GF-D8 (cell line): ENCODE measurements around the gene SNRNP35.
"Not testable (repeated sequence)": the region's sequence is repeated elsewhere in the genome, so short reads cannot be mapped to it uniquely, and the experiment has no call there.

Experiments used
- DNase-seq: peaks from one replicate; lab custom pipeline; 2025; lab: John Stamatoyannopoulos, UW

SNRNP35 gene, protein sequence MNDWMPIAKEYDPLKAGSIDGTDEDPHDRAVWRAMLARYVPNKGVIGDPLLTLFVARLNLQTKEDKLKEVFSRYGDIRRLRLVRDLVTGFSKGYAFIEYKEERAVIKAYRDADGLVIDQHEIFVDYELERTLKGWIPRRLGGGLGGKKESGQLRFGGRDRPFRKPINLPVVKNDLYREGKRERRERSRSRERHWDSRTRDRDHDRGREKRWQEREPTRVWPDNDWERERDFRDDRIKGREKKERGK

DNA sequence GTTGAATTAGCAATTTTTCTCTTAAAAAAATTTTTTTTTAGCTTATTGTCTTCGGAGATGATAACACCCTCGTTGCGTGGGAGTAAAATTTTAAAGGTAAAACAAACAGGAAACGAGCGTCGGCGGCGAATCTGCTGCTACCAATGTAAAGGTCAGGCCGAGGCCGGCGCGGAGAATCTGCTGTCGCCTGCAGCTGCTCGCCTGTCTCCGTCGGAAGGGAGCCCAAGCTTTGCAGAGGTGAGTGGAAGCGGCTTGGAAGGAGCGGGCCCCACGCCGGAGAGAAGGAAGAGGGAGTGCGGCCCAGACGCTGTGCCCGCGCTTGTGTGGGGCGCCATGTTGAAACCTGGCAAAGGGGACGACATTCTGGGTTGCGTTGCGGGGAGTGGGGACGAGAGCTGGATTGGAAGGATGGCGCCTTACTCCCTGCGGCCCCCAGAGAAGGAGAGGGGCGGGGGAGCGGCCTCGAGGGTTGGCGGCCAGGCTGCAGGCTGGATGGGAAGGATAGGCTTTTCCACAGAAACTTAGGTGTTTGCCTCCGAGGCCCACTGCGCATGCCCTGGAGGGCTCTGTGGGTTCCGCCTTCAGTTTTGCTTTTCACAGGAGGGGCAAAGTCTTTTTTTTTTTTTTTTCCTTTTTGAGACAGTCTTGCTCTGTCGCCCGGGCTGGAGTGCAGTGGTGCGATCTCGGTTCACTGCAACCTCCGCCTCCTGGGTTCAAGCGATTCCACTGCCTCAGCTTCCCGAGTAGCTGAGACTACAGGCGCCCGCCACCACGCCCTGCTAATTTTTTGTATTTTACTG lies at the start of gene SNRNP35:
Gene SNRNP35, plus strand, starts transcription at position 160 of the 800 bp plus-strand sequence. CDS start 7,402 bp downstream, outside the sequence.
- peak; percentile 65 for DNase-seq

GRCh38 chr12:123408619-123409018 lies 49.3 kb upstream of the SNRNP35 start:
- DNase-seq = not testable (repeated sequence)

- DNase-seq = not testable (repeated sequence)
Observed at GRCh38 chr12:123409284-123410040, 48.5 kb upstream of the SNRNP35 start.

- no peak for DNase-seq
Observed at GRCh38 chr12:123410041-123410412, 47.9 kb upstream of the SNRNP35 start.

- no peak for DNase-seq
Observed at GRCh38 chr12:123421314-123421713, 36.6 kb upstream of the SNRNP35 start.

DNA sequence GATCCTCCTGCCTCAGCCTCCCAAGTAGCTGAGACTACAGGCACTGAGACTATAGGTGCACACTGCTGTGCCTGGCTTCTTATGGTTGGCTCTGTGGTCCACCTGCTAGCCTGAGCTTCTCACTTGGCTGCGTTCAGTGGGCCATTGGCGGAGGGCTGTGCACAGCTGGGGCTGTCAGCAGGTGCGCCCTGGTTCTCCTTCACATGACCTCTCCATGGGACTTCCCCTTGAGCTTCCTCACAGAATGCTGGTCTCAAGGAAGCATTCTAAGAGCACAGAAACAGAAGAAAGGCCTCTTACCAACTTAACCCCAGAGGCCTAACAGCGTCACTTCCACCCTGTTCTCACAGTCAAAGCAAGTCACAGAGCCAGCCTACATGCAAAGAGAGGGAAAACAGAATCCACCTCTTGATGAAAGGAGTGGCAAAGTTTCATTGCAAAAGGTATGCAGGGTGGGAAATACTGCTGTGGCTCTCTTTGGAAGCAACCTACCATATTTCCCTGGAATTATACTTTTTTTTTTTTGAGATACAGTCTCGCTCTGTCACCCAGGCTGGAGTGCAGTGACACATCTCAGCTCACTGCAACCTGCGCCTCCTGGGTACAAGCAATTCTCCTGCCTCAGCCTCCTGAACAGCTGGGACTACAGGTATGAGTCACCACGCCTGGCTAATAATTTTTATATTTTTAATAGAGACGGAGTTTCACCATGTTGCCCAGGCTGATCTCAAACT lies 30.7 kb upstream of the SNRNP35 start:
- DNase-seq = no peak

GRCh38 chr12:123428591-123428990 lies 29.3 kb upstream of the SNRNP35 start:
- no peak for DNase-seq

DNA sequence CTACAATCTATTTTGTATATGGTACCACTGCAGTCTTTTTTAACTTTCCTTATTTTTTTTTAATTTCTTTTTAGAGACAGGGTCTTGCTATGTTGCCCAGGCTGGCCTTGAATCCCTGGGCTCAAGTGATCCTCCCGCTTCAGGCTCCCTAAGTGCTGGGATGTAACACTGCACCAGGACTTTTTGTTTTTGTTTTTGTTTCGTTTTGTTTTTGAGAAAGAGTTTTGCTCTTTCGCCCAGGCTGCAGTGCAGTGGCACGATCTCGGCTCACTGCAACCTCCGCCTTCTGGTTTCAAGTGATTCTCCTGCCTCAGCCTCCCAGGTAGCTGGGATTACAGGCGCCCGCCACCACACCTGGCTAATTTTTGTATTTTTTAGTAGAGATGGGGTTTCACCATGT lies 28.8 kb upstream of the SNRNP35 start:
- not testable (repeated sequence) for DNase-seq

- DNase-seq = peak; percentile 75
Observed at GRCh38 chr12:123431951-123432817, 25.8 kb upstream of the SNRNP35 start.

DNA sequence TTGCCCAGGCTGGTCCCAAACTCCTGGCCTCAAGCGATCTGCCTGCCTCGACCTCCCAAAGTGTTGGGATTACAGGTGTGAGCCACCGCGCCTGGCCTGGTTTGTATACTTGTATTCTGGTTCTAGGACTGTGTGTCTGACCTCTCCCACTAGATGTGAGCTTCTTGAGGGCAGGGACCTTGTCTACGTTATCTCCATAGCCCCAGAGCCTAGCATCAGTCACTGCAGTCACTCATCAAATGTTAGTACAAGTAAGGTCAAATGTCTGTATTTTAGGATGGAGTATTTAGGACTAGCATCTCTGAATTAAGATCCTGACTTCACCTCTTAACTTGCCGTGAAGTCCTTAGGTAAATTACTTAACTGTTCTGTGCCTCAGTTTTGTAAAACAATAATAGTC lies 24.3 kb upstream of the SNRNP35 start:
- DNase-seq = no peak

GRCh38 chr12:123435636-123436016 lies 22.3 kb upstream of the SNRNP35 start:
- DNase-seq = no peak

DNA sequence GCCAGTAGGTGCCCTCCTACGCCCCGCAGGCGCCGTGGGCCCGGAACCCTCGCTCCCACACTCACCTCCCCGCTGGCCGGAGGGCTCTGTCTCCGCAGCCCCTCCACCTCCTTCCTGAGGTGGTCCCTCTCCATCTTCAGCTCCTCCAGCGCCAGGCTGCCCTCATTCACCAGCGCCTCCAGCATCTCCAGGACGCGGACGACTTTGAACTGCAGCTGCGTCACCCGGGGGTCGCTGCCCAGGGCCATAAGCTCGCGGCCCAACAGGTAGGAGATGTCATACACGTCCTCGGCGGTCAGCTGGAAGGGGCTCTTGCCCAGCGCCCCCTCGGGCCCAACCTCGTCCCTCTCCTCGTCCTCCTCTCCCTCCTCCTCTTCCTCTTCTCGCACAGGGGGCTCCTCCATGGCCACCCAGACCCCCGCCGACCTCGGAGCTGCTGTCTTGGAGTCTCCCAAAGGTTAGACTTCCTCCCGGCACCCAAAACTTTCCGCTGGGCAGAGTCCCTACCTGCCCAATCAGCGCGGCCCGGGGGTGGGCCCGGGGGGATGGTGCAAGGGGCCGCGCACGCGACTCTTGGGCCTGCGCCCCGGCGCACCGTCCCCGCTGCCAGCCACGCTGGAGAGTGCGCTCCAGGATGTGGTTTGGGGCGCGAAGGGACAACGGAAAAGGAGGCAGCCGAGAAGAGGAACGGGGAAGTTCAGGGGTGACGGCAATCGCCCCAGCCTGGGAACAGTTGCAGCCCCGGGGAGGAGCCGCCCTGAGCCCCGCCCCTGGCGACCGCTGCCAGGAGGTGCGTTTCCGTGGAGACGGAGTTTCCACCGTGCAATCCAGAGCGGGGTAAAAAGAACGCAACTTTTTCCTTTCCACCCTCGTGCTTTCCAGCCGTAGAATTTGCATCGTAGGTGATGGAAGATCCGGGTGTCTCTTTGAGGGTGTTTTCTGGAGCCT lies 21.6 kb upstream of the SNRNP35 start, which contains the start of gene RILPL2:
Gene RILPL2, minus strand, starts transcription at position 668 of the 948 bp plus-strand sequence. Its CDS starts 264 bp downstream, at position 404.
- DNase-seq = peak; percentile 97

DNA sequence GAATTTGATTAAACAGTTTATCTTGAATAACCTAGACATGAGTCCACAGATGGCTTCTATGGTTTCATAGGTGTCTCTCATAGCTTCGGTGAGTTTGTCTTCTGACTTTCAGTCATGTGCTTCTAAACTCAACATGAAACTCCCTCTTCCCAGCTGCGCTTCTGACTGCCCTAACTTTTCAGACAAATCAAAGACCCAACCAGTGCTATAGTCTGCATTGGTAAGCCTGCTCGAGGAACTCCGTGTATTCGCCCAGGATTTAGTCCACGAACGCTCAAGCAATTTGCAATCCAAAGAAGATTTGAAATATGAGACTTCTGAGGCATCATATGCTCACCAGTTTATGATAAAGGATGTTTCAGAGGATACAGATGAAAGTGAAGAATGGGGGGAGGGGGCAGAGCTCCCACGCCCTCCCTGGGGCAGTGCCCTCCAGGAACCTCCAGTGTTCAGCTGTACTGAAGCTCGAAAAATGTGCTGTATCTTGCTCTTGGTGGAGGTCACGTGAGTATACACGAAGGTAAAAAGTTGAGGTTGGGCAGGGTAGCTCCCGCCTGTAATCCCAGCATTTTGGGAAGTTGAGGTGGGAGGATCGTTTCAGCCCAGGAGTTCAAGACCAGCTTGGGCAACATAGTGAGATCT lies 16.3 kb upstream of the SNRNP35 start:
- no peak for DNase-seq

- DNase-seq = peak; percentile 30
Observed at GRCh38 chr12:123442774-123443173, 15.2 kb upstream of the SNRNP35 start.

DNA sequence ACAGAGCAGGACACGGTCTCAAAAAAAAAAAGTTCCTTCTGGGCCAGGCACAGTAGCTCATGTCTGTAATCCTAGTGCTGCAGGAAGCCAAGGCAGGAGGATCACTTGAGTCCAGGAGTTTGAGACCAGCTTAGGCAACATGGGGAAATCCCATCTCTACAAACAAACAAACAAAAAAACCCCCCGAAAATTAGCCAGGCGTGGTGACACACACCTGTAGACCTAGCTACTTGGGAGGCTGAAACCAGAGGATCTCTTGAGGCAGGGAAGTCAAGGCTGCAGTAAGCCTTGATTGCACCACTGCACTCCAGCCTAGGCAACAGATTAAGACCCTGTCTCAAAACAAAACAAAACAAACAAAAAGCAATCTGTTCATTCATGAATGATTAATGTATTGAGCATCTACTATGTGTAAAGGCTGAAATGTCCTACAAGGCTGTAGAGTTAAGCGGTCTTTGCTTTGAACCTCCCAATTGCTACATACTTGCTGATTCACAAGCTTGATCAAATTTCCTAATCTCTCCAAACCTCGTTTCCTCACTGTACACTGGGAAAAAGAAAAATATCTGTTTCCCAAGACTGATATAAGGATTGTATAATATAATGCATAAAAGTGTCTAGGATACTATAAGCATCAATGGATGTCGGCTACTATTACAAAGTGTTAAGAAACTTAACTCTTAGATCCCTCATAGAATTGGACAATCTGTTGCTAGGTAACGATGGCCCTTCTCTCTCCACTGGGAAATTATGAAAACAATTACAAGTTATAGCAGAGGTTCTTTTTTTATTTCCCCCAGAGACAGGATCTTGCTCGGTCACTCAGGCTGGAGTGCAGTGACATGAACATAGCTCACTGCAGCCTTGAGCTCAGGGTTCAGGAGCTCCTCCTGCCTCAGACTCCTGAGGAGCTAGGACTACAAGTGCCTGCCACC lies 13.6 kb upstream of the SNRNP35 start:
- DNase-seq = no peak

GRCh38 chr12:123445388-123446332 lies 12.3 kb upstream of the SNRNP35 start:
- DNase-seq = no peak

DNA sequence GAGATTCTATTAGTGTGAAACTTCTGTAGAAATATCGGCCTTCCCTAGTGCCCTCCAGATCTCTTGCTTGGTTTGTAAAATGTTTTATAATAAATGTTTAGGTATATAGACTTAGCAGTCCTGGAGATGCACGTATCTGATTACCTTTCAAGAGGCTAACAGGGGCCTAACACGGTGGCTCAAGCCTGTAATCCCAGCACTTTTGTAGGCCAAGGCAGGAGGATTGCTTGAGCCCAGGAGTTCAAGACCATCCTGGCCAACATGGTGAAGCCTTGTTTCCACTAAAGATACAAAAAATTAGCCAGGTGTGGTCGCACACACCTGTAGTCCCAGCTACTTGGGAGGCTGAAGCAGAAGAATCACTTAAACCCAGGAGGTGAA lies 11.6 kb upstream of the SNRNP35 start:
- no peak for DNase-seq
